Body of pancreas (tissue), 4 donors: ENCODE measurements around the gene GLT6D1.

ENCODE experiments used
- POLR2A ChIP-seq, 3 donors: fragments of 450-650 bp; IDR thresholded peaks; one replicate each; pipeline ENCODE4 v1.6.1; 2016; ENCODE audit warnings: antibody characterized with exemption in 3 of 3, mild to moderate bottlenecking in 2 of 3
- TF ChIP-seq, protein P1 (sequence below), 7 experiments: fragments of 450-650 bp in 4 of 7; fragments of 200-600 bp in 3 of 7; sonication (generic) in 3 of 7; IDR thresholded peaks; one replicate each; pipeline ENCODE4 v1.5.1; 2016 to 2019; ENCODE audit warnings: antibody characterized with exemption in 7 of 7

DNA sequence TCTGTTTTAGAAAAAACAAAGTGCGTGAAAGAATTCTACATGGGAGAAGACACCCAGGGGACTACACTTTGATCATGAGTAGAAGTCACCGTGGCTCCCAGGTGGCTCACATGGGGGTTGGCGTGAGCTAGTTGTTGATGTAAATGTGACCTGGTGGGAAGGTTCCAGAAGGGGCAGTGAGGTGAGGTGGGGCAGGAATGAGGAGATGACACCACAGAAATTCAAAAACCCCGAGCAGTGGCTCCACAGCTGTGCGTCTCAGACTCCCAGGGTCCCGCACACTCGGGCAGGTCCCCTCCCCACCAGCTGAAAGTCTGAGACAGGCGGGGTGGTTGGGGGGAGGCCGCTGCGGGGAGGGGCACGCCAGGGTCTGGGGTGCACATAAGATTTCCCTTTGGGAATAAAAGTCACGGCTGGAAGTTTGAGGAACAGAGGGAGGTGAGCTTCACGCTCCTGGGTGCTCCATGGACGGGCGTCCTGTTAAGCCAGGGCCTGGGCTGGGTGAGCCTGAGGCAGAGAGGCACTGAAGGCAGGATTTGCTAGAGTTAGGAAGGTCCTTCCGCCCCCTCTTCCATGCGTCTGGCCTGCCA is 29.9 kb downstream of the GLT6D1 start:
- TF ChIP-seq, protein P1, sequence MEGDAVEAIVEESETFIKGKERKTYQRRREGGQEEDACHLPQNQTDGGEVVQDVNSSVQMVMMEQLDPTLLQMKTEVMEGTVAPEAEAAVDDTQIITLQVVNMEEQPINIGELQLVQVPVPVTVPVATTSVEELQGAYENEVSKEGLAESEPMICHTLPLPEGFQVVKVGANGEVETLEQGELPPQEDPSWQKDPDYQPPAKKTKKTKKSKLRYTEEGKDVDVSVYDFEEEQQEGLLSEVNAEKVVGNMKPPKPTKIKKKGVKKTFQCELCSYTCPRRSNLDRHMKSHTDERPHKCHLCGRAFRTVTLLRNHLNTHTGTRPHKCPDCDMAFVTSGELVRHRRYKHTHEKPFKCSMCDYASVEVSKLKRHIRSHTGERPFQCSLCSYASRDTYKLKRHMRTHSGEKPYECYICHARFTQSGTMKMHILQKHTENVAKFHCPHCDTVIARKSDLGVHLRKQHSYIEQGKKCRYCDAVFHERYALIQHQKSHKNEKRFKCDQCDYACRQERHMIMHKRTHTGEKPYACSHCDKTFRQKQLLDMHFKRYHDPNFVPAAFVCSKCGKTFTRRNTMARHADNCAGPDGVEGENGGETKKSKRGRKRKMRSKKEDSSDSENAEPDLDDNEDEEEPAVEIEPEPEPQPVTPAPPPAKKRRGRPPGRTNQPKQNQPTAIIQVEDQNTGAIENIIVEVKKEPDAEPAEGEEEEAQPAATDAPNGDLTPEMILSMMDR (IDR thresholded peaks at IDR 0.05): no peak
- TF ChIP-seq POLR2A (IDR thresholded peaks at IDR 0.05): no peak
